HCT116 (cell line): ENCODE data around the gene CRY1.

Source experiments
- EZH2 ChIP-seq: fragments of 200-600 bp; sonication (generic); IDR thresholded peaks from 2 replicates; pipeline ENCODE4 v1.6.1; 2017; ENCODE audit warnings: antibody characterized with exemption, mixed run types
- FOSL1 ChIP-seq: IDR thresholded peaks from 2 replicates; pipeline ENCODE4 v1.6.1; 2012; ENCODE audit warnings: low read depth
- POLR2A ChIP-seq: IDR thresholded peaks from 2 replicates; pipeline ENCODE4 v1.7.0; 2011; ENCODE audit warnings: borderline replicate concordance; ENCODE audit not compliant: insufficient read depth, insufficient read length; ENCODE audit errors: extremely low read depth
- POLR2AphosphoS5 ChIP-seq: IDR thresholded peaks from 2 replicates; pipeline ENCODE4 v1.6.1; 2011; ENCODE audit warnings: mild to moderate bottlenecking, low read depth, low read length, moderate library complexity
- SIN3A ChIP-seq: IDR thresholded peaks from 2 replicates; pipeline ENCODE4 v1.6.1; 2012; ENCODE audit warnings: low read depth
- SP1 ChIP-seq: IDR thresholded peaks from 2 replicates; pipeline ENCODE4 v1.6.1; 2012; ENCODE audit warnings: low read depth
- TCF7L2 ChIP-seq: IDR thresholded peaks from 2 replicates; pipeline ENCODE4 v1.7.0; 2011; ENCODE audit warnings: borderline replicate concordance, inconsistent platforms; ENCODE audit not compliant: insufficient read depth, insufficient read length; ENCODE audit errors: extremely low read depth
- YY1 ChIP-seq: IDR thresholded peaks from 2 replicates; pipeline ENCODE4 v1.6.1; 2011; ENCODE audit warnings: low read length, low read depth, moderate library complexity, mild to moderate bottlenecking; ENCODE audit not compliant: insufficient replicate concordance; ENCODE audit errors: extremely low read depth
- ZFX ChIP-seq: fragments of 450-650 bp; IDR thresholded peaks from 2 replicates; pipeline ENCODE4 v1.6.1; 2017
- ZNF274 ChIP-seq: fragments of 200-500 bp; sonication (Bioruptor generic); IDR thresholded peaks from 2 replicates; pipeline ENCODE4 v1.6.1; 2014; ENCODE audit warnings: mild to moderate bottlenecking, low read depth, low read length, inconsistent platforms
- TF ChIP-seq, protein P1 (sequence below), 3 experiments: fragments of 200-600 bp in 1 of 3; sonication (generic) in 1 of 3; IDR thresholded peaks in 2 of 3; conservative IDR thresholded peaks in 1 of 3; 2 replicates each; pipeline ENCODE4 v1.5.1; 2012 to 2017; ENCODE audit warnings: low read depth in 2 of 3, low read length in 2 of 3, antibody characterized with exemption in 1 of 3, borderline replicate concordance in 1 of 3, control low read depth in 1 of 3, mild to moderate bottlenecking in 1 of 3, mixed read lengths in 1 of 3, mixed run types in 1 of 3, moderate library complexity in 1 of 3; ENCODE audit not compliant: insufficient read depth in 1 of 3
- TF ChIP-seq, protein P2 (sequence below): IDR thresholded peaks from 2 replicates; pipeline ENCODE4 v1.6.1; 2012; ENCODE audit warnings: low read depth

DNA sequence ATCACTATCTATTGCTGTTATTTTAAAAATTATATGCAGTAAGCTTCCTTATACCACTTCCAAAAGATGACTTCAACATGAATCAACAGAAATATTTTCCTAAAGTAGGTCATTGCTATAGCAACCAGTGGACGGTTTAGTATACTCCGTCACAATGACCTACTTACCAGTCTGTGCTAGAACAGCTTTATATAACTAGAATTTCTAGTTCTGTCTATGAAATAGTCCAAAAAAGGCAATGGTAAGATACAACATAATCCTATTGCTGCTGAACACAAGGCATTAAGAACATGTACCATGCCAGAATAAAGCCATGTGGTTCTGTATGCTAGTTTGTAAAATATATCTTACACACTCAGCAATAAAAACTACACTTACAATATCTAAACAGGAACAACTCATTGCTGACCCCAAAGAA, 65.7 kb downstream of the CRY1 start:
- no peak for TF ChIP-seq YY1
- no peak for TF ChIP-seq ZNF274
- peak; percentile 58 for TF ChIP-seq SP1
- no peak for TF ChIP-seq TCF7L2
- TF ChIP-seq, protein P1, sequence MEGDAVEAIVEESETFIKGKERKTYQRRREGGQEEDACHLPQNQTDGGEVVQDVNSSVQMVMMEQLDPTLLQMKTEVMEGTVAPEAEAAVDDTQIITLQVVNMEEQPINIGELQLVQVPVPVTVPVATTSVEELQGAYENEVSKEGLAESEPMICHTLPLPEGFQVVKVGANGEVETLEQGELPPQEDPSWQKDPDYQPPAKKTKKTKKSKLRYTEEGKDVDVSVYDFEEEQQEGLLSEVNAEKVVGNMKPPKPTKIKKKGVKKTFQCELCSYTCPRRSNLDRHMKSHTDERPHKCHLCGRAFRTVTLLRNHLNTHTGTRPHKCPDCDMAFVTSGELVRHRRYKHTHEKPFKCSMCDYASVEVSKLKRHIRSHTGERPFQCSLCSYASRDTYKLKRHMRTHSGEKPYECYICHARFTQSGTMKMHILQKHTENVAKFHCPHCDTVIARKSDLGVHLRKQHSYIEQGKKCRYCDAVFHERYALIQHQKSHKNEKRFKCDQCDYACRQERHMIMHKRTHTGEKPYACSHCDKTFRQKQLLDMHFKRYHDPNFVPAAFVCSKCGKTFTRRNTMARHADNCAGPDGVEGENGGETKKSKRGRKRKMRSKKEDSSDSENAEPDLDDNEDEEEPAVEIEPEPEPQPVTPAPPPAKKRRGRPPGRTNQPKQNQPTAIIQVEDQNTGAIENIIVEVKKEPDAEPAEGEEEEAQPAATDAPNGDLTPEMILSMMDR (IDR thresholded peaks at IDR 0.05 in 2 of 3, conservative IDR thresholded peaks at IDR 0.05 in 1 of 3; ENCODE audit: borderline replicate concordance in 1 of 3, insufficient read depth in 1 of 3, low read depth in 2 of 3, low read length in 2 of 3), result no peak
- TF ChIP-seq POLR2A, result no peak
- no peak for TF ChIP-seq EZH2
- no peak for TF ChIP-seq ZFX
- no peak for TF ChIP-seq SIN3A
- peak; percentile 72 for TF ChIP-seq FOSL1
- TF ChIP-seq, protein P2, sequence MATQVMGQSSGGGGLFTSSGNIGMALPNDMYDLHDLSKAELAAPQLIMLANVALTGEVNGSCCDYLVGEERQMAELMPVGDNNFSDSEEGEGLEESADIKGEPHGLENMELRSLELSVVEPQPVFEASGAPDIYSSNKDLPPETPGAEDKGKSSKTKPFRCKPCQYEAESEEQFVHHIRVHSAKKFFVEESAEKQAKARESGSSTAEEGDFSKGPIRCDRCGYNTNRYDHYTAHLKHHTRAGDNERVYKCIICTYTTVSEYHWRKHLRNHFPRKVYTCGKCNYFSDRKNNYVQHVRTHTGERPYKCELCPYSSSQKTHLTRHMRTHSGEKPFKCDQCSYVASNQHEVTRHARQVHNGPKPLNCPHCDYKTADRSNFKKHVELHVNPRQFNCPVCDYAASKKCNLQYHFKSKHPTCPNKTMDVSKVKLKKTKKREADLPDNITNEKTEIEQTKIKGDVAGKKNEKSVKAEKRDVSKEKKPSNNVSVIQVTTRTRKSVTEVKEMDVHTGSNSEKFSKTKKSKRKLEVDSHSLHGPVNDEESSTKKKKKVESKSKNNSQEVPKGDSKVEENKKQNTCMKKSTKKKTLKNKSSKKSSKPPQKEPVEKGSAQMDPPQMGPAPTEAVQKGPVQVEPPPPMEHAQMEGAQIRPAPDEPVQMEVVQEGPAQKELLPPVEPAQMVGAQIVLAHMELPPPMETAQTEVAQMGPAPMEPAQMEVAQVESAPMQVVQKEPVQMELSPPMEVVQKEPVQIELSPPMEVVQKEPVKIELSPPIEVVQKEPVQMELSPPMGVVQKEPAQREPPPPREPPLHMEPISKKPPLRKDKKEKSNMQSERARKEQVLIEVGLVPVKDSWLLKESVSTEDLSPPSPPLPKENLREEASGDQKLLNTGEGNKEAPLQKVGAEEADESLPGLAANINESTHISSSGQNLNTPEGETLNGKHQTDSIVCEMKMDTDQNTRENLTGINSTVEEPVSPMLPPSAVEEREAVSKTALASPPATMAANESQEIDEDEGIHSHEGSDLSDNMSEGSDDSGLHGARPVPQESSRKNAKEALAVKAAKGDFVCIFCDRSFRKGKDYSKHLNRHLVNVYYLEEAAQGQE, result no peak
- TF ChIP-seq POLR2AphosphoS5, result no peak
